SIG-M5 treated with dmso at 0.1 percent for 504 hours (cell line): ENCODE data around the gene ZNF473.
"Not testable (repeated sequence)": the region's sequence is repeated elsewhere in the genome, so short reads cannot be mapped to it uniquely, and the experiment has no call there.

Experiments
- DNase-seq: peaks from one replicate; lab custom pipeline; 2025; ENCODE audit not compliant: unreplicated experiment; lab: John Stamatoyannopoulos, UW

The ZNF473 gene

GRCh38 chr19:50047671-50048070 is 21.9 kb downstream of the ZNF473 start:
- DNase-seq: no peak

DNA sequence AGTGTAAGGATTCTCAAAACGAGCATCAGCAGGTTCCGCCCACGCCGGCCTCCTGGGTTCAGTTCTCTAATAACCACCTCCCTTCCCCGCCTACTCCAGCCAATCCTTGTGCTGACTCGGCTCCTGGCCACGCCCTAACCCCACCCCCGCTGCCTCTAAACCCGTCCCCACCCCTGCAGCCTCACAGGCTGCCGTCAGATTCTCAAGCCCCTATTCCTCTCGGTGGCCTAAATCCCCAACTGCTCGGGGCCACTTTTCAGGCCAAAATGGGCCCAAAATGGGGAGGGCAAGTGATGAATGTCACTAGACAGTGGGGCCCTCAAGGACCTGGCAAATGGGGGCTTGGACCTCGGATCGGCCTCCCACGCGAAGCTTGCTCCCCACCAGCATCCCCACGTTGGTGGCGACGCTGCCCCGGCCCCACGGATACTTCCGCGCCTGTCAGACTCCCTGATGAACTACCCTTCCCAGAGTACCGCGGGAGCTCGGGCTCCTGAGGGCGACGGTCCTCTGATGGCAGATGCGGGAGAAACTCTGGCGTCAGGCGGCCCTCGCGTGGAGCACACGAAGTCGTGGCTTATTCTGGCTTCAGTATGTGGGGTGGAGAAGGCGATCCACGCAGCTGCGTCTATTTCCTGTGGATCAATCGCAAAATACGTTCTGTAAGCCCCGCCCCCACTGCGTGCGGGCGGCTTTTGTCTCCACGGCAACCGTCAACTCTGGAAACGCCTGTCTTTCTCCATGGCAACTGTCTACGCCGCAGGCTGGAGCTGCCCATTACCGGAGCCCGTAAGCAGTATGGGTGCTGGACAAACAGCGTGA is 24.8 kb downstream of the ZNF473 start:
- peak; percentile 45 for DNase-seq

GRCh38 chr19:50051228-50051895 is 25.6 kb downstream of the ZNF473 start:
- not testable (repeated sequence) for DNase-seq

GRCh38 chr19:50051964-50052363 is 26.2 kb downstream of the ZNF473 start:
- DNase-seq: no peak

- DNase-seq: no peak
Measured at GRCh38 chr19:50053119-50053518, 27.3 kb downstream of the ZNF473 start.

DNA sequence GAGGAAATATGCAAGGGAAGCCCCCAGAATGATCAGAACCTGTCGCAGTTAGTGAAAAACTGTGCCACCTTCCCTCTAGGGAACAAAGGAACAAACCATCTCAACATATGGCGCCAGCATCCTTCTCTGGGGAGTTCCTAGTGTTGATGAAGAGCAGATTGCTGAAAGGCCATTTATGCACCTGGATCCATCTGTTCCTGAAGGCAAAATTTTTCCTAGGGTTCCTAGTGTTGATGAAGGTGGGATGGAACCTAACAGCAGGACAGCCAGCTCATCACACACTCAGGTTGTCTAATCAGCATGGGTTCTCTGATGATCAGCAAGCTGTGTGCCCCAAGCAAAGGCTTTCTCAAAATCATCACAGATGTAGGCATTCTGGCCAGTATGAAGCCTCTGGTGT is 32.6 kb downstream of the ZNF473 start:
- no peak for DNase-seq

DNA sequence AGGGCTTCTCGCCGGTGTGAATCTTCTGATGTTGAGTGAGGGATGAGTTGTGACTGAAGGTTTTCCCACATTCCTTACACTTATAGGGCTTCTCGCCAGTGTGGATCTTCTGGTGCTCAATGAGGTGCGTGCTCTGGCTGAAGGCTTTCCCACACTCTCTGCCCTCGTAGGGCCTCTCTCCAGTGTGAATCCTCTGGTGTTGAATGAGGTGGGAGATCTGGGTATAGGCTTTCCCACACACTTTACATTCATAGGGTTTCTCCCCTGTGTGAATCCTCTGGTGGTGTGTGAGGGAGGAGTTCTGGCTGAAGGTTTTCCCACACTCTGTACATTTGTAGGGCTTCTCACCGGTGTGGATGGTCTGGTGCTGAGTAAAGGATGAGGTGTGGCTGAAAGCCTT is 33.2 kb downstream of the ZNF473 start:
- no peak for DNase-seq

DNA sequence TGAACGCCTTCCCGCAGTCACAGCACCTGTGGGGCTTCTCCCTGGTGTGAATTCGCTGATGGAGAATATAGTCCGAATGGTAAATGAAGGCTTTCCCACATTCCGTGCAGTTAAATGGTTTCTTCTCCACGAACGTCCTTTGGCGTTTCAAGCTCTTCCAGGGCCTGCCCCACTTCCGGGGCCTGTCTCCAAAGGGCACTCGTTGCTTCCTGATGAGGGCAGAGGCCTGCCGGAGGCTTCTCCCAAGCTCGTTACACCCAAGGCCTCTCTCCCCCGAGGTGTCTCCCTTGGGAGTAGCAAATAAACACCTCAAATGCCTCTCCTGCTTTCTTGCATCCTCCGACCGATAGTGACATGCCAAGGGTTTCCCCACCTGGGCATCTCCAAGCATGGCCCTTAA is 34.3 kb downstream of the ZNF473 start:
- DNase-seq: no peak

- no peak for DNase-seq
Measured at GRCh38 chr19:50061650-50062049, 35.8 kb downstream of the ZNF473 start.

DNA sequence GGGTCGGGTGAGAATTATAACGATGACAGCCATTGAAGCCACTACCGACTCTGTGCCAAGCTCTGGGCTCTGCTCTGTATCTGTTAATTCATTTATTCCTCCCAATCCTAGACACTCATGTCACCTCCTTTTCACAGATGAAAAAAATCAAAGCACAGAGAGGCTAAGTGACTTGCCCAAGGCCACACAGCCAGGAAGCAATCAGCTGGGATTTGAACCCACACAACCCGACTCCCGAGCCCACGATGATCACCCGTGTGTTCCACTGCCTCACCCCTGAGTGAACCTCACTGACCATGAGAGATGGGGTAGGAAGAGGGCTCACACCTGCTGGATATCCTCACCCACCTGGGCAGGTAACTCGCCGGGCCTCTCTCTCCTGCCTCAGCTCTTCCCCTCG is 40.1 kb downstream of the ZNF473 start:
- DNase-seq: no peak

DNA sequence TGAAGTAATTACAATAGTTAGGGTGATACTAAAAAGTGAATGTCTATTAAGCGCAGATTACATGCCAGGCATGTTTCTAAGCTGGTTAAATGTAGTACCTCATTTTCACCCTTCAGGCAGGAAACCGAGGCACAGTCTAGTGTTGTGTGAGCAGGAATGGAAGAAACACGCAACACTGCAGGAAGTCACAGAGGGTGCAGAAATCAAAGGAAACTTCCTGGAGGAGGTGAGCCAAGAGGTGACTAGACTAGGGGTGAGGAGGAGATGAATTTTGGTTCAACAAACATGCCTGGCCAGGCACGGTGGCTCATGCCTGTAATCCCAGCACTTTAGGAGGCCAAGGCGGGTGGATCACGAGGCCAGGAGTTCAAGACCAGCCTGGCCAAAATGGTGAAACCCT is 41.8 kb downstream of the ZNF473 start:
- no peak for DNase-seq

- DNase-seq: not testable (repeated sequence)
Measured at GRCh38 chr19:50068382-50068781, 42.6 kb downstream of the ZNF473 start.

DNA sequence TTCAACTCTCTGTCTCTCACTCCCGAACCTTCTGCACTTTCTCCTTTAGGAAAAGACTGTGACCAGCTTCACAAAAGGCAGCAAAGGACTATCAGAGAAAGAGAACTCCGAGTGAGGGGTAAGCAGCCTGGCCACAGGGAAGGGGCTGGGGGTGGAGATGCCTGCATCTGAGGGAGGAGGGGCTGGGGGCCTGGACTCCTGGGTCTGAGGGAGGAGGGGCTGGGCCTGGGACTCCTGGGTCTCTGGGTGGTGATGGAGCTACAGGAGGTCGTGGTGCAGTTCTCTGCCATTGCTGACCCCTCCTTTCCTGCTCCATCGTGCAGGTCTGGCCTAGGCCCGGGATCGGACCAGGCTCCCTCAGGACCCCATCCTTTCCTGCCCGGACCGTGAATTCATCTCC is 49.3 kb downstream of the ZNF473 start:
- not testable (repeated sequence) for DNase-seq

DNA sequence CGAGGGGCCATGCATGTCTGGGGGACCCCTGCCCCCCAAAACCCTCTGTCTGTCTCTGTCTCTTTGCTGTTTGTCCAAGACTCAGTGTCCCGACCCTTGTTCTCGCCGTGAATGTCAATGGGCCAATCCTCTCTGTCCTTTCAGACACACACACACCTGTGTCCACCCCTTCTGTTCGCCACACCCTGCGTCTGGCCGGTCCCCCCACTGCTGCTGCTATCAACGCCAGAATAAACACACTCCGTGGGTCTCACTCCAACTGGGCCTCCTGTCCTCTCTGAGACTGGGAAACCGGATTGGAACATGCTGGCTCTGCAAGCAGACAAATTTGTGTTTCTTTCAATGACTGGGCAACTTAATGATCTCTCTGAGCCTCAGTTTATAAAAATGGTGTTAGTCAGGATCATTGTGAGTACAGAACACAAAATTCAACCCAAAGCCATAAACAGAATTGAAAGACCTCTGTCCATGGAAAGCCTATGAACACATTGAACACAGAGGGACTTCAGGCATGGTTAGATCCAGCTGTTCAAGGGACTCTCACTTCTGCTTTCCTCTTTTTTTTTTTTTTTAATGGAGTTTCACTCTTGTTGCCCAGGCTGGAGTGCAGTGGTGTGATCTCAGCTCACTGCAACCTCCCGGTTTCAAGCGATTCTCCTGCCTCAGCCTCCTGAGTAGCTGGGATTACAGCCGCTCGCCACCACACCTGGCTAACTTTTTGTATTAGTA is 50.0 kb downstream of the ZNF473 start:
- DNase-seq: peak; percentile 64

DNA sequence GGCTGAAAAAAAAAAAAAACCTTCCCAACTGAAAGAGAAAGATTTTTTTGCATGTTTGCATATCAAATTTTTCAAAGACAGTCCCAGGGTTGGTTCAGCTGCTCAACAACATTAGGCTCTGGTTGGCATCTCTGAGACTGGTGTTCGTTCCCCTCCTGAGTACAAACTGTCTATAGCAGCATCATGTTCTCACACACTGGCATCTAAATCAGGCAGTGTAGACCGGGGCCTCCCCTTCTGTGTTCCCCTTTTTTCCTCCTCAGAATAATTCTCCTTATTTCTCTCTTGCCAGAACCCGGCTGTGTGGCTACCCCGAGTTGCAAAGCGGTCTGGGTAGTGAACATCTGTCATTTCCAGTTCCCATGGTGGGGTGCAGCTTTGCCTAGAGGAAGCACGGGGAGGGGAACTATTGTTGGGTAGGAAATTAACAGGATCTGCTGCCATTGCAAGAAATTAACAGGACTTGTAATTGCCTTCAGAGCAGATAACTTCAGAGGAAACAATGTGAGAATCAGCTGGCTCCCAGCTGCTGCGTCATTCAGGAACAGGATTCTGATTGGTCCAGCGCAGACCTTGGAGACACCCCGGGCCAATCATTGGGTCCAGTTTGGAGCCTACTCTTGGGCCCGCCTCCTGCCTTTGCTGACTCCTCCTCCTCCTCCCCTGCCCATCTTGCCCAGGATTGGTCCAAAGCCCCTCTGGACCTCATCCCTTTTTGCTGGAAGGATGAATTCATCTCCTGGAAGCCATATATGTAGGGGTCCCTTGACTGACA is 51.0 kb downstream of the ZNF473 start:
- not testable (repeated sequence) for DNase-seq

GRCh38 chr19:50079014-50079413 is 53.2 kb downstream of the ZNF473 start:
- not testable (repeated sequence) for DNase-seq

GRCh38 chr19:50084440-50084839 is 58.6 kb downstream of the ZNF473 start:
- not testable (repeated sequence) for DNase-seq

DNA sequence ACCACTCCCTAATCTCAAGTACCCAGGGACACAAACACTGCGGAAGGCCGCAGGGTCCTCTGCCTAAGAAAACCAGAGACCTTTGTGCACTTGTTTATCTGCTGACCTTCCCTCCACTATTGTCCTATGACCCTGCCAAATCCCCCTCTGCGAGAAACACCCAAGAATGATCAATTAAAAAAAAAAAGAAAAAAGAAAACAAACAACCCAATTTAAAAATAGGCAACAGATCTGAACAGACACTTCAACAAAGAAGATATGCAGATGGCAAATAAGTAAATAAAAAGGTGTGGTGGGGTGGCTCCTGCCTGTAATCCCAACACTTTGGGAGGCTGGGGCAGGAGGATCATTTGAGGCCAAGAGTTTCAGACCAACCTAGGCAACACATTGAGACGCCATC is 61.3 kb downstream of the ZNF473 start:
- not testable (repeated sequence) for DNase-seq

DNA sequence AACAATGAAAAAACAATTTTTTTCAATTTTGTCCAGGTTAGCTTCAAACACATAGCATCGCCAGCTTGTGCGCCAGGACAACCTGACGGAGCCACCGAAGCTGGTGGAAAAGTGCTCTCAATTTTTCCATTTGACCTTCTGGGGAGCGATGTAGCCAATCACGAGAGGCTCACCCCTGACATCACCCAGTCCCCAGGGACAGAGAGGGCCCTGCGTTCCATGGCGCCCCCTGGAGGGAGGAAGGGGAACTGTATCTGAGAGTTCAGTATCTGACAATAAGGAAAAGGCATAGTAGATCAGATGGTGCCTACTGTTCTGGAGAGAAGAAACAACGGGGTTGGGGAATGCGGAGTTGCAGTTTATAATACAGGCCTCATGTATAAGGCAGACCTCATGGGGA is 64.9 kb downstream of the ZNF473 start:
- DNase-seq: not testable (repeated sequence)

DNA sequence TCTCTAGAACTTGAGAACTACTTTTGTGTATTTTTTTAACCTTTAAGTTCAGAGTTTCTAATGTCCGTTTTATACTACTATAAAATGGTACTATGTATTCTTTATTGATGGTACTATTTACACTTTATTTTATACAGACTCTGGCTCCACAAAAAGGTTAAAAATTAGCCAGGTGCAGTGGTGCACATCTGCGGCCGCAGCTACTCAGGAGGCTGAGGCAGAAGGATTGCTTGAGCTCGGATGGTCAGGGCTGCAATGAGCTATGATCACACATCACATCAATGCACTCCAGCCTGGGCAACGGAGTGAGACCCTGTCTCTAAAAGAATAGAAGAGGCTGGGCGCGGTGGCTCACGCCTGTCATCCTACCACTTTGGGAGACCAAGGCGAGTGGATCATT is 66.0 kb downstream of the ZNF473 start:
- not testable (repeated sequence) for DNase-seq

- not testable (repeated sequence) for DNase-seq
Measured at GRCh38 chr19:50092597-50092996, 66.8 kb downstream of the ZNF473 start.
